HepG2 (cell line): ENCODE measurements around the gene PLSCR3. TPM values are rescaled to one million over a fixed set of nuclear protein-coding genes. Genes with fewer than 3 reads are reported as not detected.

ENCODE experiments used
- HNF1A ChIP-seq, 2 experiments: sonication (generic) in 1 of 2; formaldehyde crosslinking in 1 of 2; IDR thresholded peaks; 2 replicates each; pipeline versions ENCODE4 v1.4.0 to v1.6.1; 2016 to 2020; ENCODE audit warnings: borderline replicate concordance in 1 of 2, low read depth in 1 of 2, mild to moderate bottlenecking in 1 of 2, missing genetic modification reagents in 1 of 2
- KAT8 ChIP-seq: IDR thresholded peaks from 2 replicates; pipeline ENCODE4 v1.6.1; 2016; ENCODE audit warnings: missing genetic modification reagents, missing compliant biosample characterization
- NAIF1 ChIP-seq: sonication (generic); formaldehyde crosslinking; IDR thresholded peaks from 2 replicates; pipeline ENCODE4 v1.5.0; 2020; ENCODE audit warnings: mild to moderate bottlenecking, missing genetic modification reagents, borderline replicate concordance
- NR1H2 ChIP-seq: sonication (generic); formaldehyde crosslinking; IDR thresholded peaks from 2 replicates; pipeline ENCODE4 v1.8.1; 2022; ENCODE audit warnings: low read depth, missing genetic modification reagents, borderline replicate concordance
- NR2F6 ChIP-seq, 2 experiments: IDR thresholded peaks; 2 replicates each; pipeline ENCODE4 v1.6.1; 2016; ENCODE audit warnings: antibody characterized with exemption in 1 of 2, mild to moderate bottlenecking in 1 of 2
- PRDM4 ChIP-seq: sonication (generic); formaldehyde crosslinking; IDR thresholded peaks from 2 replicates; pipeline ENCODE4 v1.9.0; 2021; ENCODE audit warnings: missing genetic modification reagents, borderline replicate concordance
- SRSF4 ChIP-seq: fragments of 200-400 bp; formaldehyde crosslinking; IDR thresholded peaks from one replicate; pipeline ENCODE4 v1.6.1; 2018; ENCODE audit warnings: mild to moderate bottlenecking, low read depth, low read length, moderate library complexity; ENCODE audit not compliant: poor library complexity, severe bottlenecking
- SRSF9 ChIP-seq: fragments of 200-400 bp; formaldehyde crosslinking; IDR thresholded peaks from 2 replicates; pipeline ENCODE4 v1.6.1; 2018; ENCODE audit warnings: borderline replicate concordance, mild to moderate bottlenecking, low read depth, low read length; ENCODE audit not compliant: insufficient read depth, poor library complexity, severe bottlenecking
- STAT6 ChIP-seq: sonication (generic); formaldehyde crosslinking; IDR thresholded peaks from 2 replicates; pipeline ENCODE4 v1.4.0; 2020; ENCODE audit warnings: missing genetic modification reagents, mild to moderate bottlenecking, borderline replicate concordance
- TIGD3 ChIP-seq: sonication (generic); formaldehyde crosslinking; IDR thresholded peaks from 2 replicates; pipeline ENCODE4 v1.5.1; 2020; ENCODE audit warnings: mild to moderate bottlenecking, missing genetic modification reagents, borderline replicate concordance
- ZNF274 ChIP-seq: sonication (generic); formaldehyde crosslinking; IDR thresholded peaks from 2 replicates; pipeline ENCODE4 v1.5.1; 2020; ENCODE audit warnings: mild to moderate bottlenecking, missing genetic modification reagents
- ZNF337 ChIP-seq: sonication (generic); formaldehyde crosslinking; IDR thresholded peaks from 2 replicates; pipeline ENCODE4 v1.5.1; 2020; ENCODE audit warnings: missing genetic modification reagents, low read depth, mild to moderate bottlenecking, borderline replicate concordance
- ZNF343 ChIP-seq: sonication (generic); formaldehyde crosslinking; IDR thresholded peaks from 2 replicates; pipeline ENCODE4 v1.4.0; 2020; ENCODE audit warnings: mild to moderate bottlenecking, missing genetic modification reagents
- ZNF557 ChIP-seq: sonication (generic); formaldehyde crosslinking; IDR thresholded peaks from 2 replicates; pipeline ENCODE4 v1.4.0; 2020; ENCODE audit warnings: missing genetic modification reagents
- ZNF572 ChIP-seq: sonication (generic); formaldehyde crosslinking; IDR thresholded peaks from 2 replicates; pipeline ENCODE4 v1.5.1; 2020; ENCODE audit warnings: mild to moderate bottlenecking, missing genetic modification reagents
- ZNF598 ChIP-seq: sonication (generic); formaldehyde crosslinking; IDR thresholded peaks from 2 replicates; pipeline ENCODE4 v1.5.1; 2020; ENCODE audit warnings: mild to moderate bottlenecking, missing genetic modification reagents, borderline replicate concordance
- ZNF780A ChIP-seq: sonication (generic); formaldehyde crosslinking; IDR thresholded peaks from 2 replicates; pipeline ENCODE4 v1.8.0; 2022; ENCODE audit warnings: mild to moderate bottlenecking, missing genetic modification reagents, moderate library complexity
- polyA plus RNA-seq, 8 experiments: library from polyadenylated mRNA; depleted of rRNA in 3 of 8; stranded (reverse) in 7 of 8; unstranded in 1 of 8; fragments of >200 nt; fragmentation: Illumina TruSeq in 4 of 8; extraction: Trizol in 4 of 8; gene quantifications; 2 replicates each; pipeline versions ENCODE4 v1.2.1 to v1.2.3, GENCODE V29; 2011 to 2016; ENCODE audit warnings: low read depth in 4 of 8, missing spikeins in 1 of 8, mixed read lengths in 1 of 8; ENCODE audit not compliant: insufficient read depth in 1 of 8
- total RNA-seq, 5 experiments: library from RNA; depleted of rRNA; stranded (reverse); fragments of >200 nt; fragmentation: Illumina TruSeq; extraction: Trizol; gene quantifications; 2 replicates each; pipeline ENCODE4 v1.2.3, GENCODE V29; 2016; ENCODE audit warnings: low read depth in 1 of 5

Gene PLSCR3
- total and polyA plus RNA-seq, 2 of the 13 experiments (the other 11 are each of a cell fraction or from before 2014, with no cell fraction given) = 5.6 to 6.2 TPM

GRCh38 chr17:7403727-7403976, 9.3 kb upstream of the PLSCR3 start (continued):
- TF ChIP-seq HNF1A (IDR thresholded peaks at IDR 0.05; ENCODE audit: low read depth) = no peak
- peak; percentile 22; the same call in 1 of the 2 replicates for TF ChIP-seq HNF1A (CRISPR knock-in tag; IDR thresholded peaks at IDR 0.05; ENCODE audit: borderline replicate concordance)
- TF ChIP-seq ZNF780A (CRISPR knock-in tag) = no peak
- no peak for TF ChIP-seq ZNF557 (CRISPR knock-in tag)
- no peak for TF ChIP-seq NR1H2 (CRISPR knock-in tag)
- TF ChIP-seq NAIF1 (CRISPR knock-in tag) = 0 out of 2 replicates have a peak, but pooled peaks have one; percentile 55
- no peak for TF ChIP-seq STAT6 (CRISPR knock-in tag)
- no peak for TF ChIP-seq SRSF9
- TF ChIP-seq TIGD3 = no peak
- TF ChIP-seq ZNF274 (CRISPR knock-in tag) = 0 out of 2 replicates have a peak, but pooled peaks have one; percentile 28
- TF ChIP-seq ZNF343 (CRISPR knock-in tag) = 0 out of 2 replicates have a peak, but pooled peaks have one; percentile 72
- no peak for TF ChIP-seq PRDM4
- TF ChIP-seq KAT8 (CRISPR knock-in tag) = no peak
- TF ChIP-seq ZNF598 (CRISPR knock-in tag) = no peak
- peak; percentile 57; the same call in 1 of the 2 replicates for TF ChIP-seq NR2F6 (IDR thresholded peaks at IDR 0.05)
- no peak for TF ChIP-seq NR2F6 (CRISPR knock-in tag; IDR thresholded peaks at IDR 0.05)
- no peak for TF ChIP-seq ZNF337 (CRISPR knock-in tag)
- no peak for TF ChIP-seq ZNF572
- no peak for TF ChIP-seq SRSF4
